Superior temporal gyrus (tissue), 1 donor: ENCODE data around the gene SLCO3A1.

Source experiments
- DNase-seq: peaks from one replicate; pipeline ENCODE4 v3.0.0-alpha.2; 2016; ENCODE audit errors: extremely low spot score

Gene SLCO3A1

GRCh38 chr15:91861223-91861622, 7.7 kb downstream of the SLCO3A1 start:
- DNase-seq, result peak; percentile 29

GRCh38 chr15:91862891-91863504, 9.5 kb downstream of the SLCO3A1 start:
- peak; percentile 65 for DNase-seq

DNA sequence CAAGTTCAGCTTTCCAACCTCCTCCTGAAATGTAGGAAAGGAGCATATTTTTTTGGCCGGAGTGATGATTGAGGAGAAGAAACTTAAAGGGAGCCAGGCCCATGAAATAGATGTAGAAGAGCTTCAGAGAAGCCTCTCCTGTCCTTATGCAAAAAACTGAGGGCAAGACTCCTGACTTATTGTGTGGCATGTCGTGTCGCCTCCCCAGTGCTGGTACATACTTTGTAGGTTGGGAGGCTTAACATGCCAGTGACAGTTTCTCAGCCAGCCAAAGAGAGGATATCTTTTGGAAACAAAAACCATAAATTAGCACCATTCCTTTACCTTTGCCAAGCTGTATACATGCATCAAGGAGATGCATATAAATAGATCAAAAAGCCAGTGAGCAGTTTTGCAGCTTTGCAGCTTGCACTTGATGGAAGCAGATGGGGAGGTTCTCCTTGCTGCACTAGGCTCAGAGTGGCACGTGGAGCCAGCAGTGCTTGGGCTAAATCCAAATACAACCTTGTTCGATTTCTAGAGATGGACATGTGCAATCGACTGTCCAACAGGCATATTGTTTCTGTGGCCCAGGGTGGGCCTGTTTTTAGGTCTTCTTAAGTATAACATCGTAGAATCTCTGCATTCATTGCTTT, 10.2 kb downstream of the SLCO3A1 start:
- peak; percentile 73 for DNase-seq

- DNase-seq, result no peak
Measured at GRCh38 chr15:91864664-91865063, 11.2 kb downstream of the SLCO3A1 start.

GRCh38 chr15:91865486-91865885, 12.0 kb downstream of the SLCO3A1 start:
- no peak for DNase-seq

- peak; percentile 55 for DNase-seq
Measured at GRCh38 chr15:91865950-91866349, 12.4 kb downstream of the SLCO3A1 start.

DNA sequence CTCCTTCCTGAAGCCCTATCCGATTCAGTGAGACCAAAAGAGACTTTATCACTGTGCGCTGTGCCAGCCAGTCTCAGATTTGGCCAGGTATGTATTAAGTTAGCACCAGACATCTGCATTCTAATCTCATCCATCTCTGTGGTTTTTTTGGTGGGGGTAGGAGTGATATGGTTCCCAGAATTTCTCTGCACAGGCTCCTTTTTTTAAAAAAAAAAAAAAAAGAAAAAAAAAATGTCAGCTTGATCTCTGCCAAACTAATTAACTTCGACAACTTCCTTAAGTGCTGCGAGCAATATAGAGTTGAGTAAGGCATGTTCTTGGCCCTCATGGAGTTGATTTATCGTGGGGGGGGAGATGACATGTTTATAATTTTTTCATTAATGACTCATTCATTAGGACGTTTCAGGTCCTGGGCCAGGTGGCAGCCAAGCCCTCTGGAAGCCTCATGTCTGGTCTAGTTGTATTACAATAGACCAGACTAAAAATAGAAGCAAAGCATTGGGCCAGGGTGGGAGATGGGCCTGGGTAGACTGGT, 12.9 kb downstream of the SLCO3A1 start:
- no peak for DNase-seq

GRCh38 chr15:91866971-91867372, 13.5 kb downstream of the SLCO3A1 start:
- DNase-seq, result peak; percentile 76

DNA sequence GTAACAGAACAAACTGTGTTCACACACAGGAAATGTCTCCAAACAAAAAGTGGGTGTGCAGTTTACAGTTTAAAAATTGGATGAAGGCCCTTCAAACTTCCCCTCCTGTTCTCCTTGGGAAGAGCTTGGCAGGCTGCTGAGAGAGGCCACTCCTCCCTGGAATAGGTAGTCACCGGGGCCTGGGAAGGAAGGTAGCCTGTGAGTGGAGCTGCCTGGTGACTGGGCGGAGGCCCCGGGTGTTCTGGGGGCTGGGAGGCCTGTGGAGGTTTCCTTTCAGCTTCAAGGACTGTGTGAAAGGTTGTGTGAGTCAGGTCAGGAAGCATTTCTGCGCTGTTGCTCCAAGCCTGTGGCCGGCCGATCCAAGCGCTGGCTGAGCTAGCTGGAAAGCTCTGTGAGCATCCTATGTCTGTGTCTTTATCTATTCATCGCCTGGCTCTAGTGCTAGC, 14.1 kb downstream of the SLCO3A1 start:
- peak; percentile 67 for DNase-seq

DNA sequence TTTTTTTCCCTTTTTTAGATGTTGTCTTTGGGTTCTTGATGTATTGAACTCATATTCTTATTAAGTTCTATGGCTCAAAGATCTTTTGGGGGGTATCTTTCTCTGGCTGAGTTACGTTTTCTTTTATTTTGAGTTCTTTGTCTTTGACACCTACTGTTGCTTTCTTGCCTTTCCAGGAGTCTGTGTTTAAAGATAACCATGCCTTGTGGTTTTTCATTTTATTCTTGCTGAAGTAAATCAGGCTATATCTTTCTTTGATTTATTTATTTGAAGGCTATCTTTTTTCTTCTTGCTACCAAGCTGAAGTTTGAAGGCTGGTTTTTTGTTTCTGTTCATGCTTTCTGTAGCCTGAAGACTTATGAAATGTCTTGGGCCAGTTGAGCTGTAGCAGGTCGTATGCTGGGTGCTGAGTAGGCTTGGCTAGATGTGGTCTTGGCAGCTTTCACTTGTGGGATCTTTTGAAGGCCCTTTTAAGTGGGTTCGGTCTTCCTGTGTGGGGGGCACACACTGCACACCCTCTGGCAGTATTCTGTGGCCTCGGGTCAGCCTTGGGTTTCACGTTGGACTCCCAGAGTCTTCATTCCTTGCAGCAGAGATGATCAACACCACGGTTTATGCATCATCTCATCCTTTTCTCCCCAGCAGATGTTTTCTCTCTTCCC, 17.5 kb downstream of the SLCO3A1 start:
- DNase-seq, result no peak

- DNase-seq, result no peak
Measured at GRCh38 chr15:91871837-91872236, 18.3 kb downstream of the SLCO3A1 start.

DNA sequence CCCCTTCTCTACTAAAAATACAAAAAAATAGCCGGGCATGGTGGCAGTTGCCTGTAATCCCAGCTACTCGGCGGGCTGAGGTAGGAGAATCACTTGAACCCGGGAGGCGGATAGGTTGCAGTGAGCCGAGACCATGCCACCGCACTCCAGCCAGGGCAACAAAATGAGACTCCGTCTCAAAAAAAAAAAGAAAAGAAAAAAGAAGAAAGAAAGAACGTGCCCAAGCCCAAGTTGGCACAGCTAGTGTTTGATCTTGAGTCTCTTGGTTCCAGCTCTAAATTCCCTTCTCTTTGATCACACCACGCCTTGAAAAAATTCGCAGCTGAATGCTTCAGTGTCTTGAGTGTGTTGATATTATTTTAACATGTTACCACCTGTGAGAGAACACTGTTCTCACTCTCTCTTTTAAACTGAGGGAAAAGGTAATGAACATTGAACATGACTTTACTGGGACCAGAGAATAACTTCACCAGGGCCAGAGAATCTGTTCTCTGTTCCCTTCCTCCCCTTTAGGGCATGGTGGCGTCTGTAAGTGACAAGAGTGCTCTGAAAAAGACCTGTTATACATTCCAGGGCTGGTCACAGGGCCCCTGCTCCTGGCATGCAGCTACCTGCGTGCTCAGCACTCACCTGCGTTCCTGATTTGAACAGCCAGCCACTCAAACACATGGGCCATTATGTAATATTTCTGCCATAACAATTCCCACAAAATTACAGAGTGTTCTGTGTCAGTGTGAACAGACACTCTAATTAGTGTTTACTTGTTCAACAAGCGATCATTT, 19.0 kb downstream of the SLCO3A1 start:
- no peak for DNase-seq

DNA sequence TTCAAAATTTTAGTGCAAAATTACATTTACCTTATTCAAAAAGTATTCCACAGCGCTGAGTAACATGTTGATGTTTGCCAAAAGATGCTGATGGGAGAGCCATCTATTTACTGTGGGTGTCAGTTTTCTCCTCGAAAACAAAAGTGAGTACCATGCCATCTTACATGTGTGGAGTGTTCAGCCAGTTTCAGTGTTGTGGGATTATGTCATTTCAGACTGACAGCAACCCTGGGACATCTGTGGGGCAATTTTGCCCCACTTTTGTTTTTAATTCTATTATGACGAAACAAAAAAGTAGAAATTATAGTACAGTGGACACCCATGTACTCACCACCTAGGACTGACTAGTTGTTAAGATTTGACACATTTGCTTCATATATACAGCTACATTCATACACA, 19.6 kb downstream of the SLCO3A1 start:
- peak; percentile 37 for DNase-seq

GRCh38 chr15:91874171-91874570, 20.7 kb downstream of the SLCO3A1 start:
- DNase-seq, result no peak

DNA sequence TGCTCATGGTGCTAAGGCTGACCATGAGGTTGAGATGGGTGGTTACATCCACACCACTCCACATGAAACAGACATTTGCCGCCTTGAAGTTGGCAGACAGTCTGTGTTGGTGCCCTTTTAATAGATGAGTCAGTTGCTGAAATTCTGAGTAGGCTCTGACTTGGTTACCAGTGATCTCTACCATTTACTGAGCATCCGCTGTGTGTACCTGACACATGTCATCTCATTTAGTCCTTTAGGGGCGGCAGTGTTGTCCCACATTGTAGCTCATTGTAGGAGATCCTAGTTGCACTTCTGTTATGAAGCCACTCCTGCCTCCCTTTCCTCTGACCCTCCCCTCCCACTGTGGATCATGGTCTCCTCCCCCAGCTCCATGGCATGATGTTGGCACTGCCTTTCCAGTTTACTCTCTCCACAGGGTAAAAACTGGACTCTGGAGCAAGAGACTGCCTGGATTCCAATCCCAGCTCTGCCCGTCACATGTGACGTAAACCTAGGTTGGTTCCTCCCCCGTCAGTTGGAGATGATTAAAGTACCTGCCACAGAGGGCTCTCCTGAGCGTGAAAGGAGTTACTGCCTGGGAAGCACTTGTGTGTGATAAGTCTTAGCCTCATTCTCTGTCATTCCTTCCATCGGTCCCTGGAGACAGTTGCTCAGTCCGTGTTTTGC, 21.6 kb downstream of the SLCO3A1 start:
- no peak for DNase-seq

DNA sequence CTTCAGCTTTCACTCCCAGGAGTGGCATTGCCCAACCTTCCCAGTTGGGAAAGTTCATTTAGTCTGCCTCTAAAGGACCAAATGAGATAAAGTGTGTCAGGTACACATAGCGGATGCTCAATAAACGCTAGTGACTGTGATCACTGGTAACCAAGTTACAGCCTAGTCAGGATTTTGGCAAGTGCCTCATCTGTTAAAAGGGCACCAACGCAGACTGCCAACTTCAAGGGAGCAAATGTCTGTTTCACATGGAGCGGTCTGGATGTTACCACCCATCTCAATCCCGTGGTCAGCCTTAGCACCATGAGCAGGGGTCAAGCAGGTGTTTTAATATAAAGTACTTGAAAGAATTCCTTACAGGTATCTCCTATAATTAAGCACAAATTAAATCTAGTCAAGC, 22.7 kb downstream of the SLCO3A1 start:
- DNase-seq, result no peak

DNA sequence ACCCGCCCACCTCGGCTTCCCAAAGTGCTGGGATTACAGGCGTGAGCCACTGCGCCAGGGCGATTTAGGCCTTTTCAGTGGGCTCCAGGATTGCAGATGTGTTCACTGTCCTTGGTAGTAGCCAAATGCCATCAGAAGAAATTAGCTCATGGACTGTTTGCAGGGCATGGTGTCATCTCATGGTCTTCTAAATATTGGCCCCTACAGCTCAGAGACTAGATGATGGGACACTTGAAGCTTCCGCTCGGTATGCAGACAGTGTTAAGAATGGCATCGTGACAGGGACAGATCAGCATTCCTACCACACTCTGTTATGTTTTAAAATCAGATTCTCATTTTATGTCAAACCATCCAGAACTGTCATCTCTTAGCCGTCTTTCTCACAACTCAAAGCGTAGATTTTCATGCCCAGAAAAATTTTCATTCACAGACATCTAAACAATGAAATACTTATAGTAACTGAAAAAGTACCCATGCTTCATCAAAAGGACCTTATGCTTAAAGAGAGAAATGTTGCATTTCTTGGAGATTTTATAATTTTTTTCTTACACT, 24.9 kb downstream of the SLCO3A1 start:
- peak; percentile 16 for DNase-seq

DNA sequence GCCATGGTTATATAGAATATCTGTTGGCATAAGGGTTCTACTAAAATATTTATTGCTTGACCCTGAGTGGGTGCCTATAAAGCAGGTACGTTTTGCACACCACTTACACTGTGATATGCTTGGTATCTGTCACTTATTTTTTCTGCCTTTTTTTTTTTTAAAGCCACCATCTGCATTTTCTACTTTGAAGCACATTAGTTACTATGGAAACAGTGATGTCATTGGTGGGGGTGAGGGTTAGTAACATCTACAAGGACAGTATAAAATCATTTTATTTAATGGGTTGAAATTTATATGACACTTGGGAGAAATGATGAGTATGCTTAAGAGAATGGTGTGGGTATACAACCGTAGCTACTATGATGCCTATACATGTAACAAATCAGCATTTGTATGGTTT, 25.6 kb downstream of the SLCO3A1 start:
- no peak for DNase-seq

GRCh38 chr15:91880373-91880772, 26.9 kb downstream of the SLCO3A1 start:
- no peak for DNase-seq

DNA sequence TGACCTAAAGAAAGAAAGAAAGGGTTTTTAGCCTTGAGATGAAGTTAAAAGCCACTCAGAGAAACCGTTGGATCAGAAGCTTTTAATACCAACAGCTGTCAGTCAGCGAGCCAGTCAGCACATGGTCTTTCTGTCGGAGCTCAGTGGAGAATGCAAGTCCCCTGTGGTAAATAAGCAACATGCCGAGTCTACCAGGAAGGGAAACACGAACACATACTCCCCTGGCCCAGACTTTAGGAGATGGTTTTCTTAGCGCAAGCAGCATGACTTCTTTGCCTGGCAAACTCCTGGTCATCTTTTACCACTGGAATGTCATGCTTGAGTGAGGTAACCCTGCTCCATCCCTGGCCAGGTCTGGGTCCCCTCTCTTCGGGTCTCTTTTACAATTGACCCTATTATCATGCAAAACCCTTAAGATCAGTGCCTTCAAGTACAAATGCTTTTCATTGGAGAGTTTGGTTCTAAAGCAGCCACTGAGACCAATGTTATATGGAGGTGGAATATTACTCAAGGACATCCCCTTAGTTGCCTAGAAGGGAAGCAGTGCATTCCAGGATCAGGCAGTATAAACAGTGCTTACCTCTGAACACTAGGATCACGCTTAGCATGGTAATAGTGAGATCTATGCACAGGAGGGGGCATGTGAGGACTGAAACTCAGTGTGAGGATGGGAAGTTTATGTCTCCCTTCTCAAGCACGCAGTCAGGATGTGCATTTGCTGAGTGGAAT, 28.2 kb downstream of the SLCO3A1 start:
- DNase-seq, result peak; percentile 25
